ENCODE results near the gene AHCYL2.

DNA sequence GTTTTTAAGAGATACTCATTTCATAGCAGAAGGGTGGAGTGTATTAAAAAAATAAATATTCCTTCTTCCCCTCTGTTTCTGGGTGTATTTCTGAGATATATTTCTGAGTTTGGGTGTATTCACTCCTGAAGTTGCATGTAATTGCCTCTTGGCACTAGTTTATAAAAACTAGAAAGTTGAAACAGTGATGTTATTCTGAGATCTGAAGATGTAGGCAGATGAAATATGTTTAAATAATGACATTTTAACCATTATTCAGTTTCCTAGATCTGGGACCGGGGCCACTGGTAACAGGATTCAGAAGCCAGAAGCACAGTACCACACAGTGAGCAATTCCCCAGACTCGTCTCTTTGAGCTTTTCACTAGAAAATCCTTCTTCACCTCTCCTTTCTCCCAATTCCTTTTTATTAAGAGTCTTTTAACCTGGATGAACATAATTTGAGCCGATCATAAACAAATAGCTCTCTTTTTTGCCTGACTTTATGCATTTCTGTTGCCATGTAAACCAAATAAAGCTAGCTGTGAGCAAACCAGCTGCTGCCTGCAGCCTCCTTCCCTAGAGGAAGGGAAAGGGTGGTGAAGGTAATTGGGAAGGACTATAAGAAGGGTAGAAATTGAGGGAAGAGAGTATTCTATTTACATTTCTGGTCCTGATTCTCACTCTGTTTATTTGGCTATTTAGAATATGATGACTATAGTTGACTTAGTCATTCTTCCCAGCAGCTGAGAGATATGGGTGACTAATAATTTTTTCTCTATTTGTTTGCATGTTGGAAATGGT lies 107.6 kb downstream of the AHCYL2 start:
- TF ChIP-seq, protein P1, sequence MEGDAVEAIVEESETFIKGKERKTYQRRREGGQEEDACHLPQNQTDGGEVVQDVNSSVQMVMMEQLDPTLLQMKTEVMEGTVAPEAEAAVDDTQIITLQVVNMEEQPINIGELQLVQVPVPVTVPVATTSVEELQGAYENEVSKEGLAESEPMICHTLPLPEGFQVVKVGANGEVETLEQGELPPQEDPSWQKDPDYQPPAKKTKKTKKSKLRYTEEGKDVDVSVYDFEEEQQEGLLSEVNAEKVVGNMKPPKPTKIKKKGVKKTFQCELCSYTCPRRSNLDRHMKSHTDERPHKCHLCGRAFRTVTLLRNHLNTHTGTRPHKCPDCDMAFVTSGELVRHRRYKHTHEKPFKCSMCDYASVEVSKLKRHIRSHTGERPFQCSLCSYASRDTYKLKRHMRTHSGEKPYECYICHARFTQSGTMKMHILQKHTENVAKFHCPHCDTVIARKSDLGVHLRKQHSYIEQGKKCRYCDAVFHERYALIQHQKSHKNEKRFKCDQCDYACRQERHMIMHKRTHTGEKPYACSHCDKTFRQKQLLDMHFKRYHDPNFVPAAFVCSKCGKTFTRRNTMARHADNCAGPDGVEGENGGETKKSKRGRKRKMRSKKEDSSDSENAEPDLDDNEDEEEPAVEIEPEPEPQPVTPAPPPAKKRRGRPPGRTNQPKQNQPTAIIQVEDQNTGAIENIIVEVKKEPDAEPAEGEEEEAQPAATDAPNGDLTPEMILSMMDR (IDR thresholded peaks at IDR 0.05), result no peak
- TF ChIP-seq EZH2 (IDR thresholded peaks at IDR 0.05; ENCODE audit: borderline replicate concordance, insufficient read depth, low read depth, low read length, poor library complexity, severe bottlenecking), result no peak

Data from B cell (primary cell).